HTR-8/SVneo (cell line): ENCODE results near the gene CGAS.
"Not testable (repeated sequence)": the region's sequence is repeated elsewhere in the genome, so short reads cannot be mapped to it uniquely, and the experiment has no call there.

Source experiments
- DNase-seq: peaks from one replicate; pipeline ENCODE4 v3.0.0; 2011; ENCODE audit warnings: low spot score, mixed read lengths; ENCODE audit not compliant: insufficient read length
- FAIRE-seq: peaks from 2 replicates; lab custom pipeline; 2011; peaks lifted over from hg19 to GRCh38; lab: Jason Lieb, UNC

CGAS gene

GRCh38 chr6:73400656-73401055 lies 51.4 kb downstream of the CGAS start:
- no peak for FAIRE-seq

GRCh38 chr6:73395875-73396274 lies 56.2 kb downstream of the CGAS start:
- no peak for FAIRE-seq
- no peak for DNase-seq

More at GRCh38 chr6:73400656-73401055, 51.4 kb downstream of the CGAS start:
- no peak for DNase-seq

DNA sequence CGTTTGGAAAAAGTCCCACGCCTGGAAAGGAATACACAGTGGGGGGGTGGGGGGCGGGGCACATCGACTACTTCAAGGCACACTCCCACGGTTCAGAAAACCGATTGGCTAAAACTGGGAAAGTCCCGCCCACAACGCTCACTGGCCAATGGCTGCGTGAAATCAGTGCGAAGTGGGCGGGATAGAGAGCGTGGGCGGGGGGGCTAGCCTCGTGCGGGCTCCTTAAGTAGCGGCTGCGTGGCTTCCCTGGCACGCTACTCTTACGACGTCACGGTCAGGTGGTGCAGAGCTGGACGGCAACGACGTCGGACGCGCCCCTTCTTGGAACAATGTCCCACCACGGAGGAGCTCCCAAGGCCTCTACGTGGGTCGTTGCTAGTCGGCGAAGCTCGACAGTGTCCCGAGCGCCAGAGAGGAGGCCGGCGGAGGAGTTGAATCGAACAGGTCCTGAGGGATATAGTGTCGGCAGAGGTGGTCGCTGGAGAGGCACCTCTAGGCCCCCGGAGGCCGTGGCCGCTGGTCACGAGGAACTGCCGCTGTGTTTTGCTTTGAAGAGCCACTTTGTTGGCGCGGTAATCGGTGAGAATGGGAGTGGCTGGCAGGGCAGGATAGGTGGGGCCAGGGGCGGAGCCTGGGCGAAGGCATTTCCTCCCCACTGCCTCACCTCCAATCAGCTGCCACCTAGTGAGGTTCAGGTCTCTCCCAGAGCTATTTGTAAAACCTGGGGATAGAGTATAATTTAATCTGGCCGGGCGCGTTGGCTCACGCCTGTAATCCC lies 57.3 kb downstream of the CGAS start, which contains the start of gene DDX43:
Gene DDX43, plus strand, starts transcription at position 252 of the 778 bp plus-strand sequence. Its CDS starts 78 bp downstream, at position 330.
- no peak for FAIRE-seq
- no peak for DNase-seq

DNA sequence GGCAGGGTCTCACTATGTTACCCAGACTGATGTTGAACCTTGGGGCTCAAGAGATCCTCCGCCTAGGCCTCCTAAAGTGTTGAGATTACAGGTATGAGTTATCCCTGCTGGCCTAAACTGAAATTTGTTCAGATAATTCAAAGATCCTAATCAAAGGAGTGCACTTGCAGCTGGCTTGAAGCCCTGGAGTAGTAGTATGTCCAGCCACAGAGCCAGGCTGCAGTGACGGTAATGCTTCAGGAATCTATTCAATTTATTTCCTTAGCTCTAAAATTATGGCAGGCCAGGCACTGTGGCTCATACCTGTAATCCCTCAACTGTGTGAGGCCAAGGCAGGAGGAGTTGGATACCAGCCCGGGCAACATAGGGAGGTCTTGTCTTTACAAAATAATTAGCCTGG lies 58.8 kb downstream of the CGAS start:
- no peak for FAIRE-seq
- no peak for DNase-seq

GRCh38 chr6:73392188-73392587 lies 59.9 kb downstream of the CGAS start:
- DNase-seq, FAIRE-seq: not testable (repeated sequence)

DNA sequence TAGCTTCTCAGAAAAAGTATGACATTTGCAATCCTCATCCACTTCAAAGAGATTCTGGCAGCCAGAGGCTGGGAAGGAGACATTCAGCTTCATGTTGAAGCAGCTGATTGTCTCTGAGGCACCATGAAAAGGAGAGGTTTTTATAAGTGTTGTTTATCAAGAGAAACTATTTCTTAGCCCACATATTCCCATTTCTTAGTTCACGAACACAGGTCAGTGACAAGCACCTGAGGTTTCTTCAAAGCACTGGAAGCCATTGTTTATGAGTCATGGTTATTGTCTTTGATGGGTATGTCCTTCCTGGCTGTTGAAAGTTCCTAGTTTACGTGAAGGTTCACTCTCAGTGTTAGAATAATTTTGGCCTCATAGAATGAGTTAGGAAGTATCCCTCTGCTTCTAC lies 60.4 kb downstream of the CGAS start:
- DNase-seq = no peak
- FAIRE-seq = no peak

- FAIRE-seq (no peak), DNase-seq (no peak)
Observed at GRCh38 chr6:73389854-73390253, 62.2 kb downstream of the CGAS start.

- peak; percentile 49 for FAIRE-seq
- DNase-seq = peak; percentile 79
Observed at GRCh38 chr6:73388800-73389512, 63.1 kb downstream of the CGAS start.

- DNase-seq (peak; percentile 36), FAIRE-seq (no peak)
Observed at GRCh38 chr6:73388433-73388799, 63.7 kb downstream of the CGAS start.

- FAIRE-seq = no peak
Observed at GRCh38 chr6:73382462-73383113, 69.5 kb downstream of the CGAS start.

GRCh38 chr6:73381531-73381930 lies 70.6 kb downstream of the CGAS start:
- not testable (repeated sequence) for DNase-seq, FAIRE-seq

More at GRCh38 chr6:73382462-73383113, 69.5 kb downstream of the CGAS start:
- no peak for DNase-seq

- no peak for FAIRE-seq
- DNase-seq = no peak
Observed at GRCh38 chr6:73377225-73377624, 74.9 kb downstream of the CGAS start.

DNA sequence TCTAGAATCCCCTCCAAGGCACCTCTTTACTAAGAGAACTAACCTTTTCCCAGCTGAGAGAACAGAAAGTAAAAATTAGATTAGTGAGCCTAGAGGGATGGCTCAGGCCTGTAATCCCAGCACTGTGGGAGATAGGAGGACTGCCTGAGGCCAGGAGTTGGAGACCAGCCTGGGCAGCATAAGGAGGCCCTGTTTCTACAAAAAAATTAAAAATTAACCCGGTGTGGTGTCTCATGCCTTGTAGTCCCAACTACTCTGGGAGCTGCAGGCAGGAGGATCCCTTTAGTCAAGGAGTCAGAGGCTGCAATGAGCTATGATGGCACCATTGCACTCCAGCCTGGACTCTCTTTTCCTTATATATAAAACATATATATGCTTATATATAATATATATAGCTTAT lies 76.9 kb downstream of the CGAS start:
- DNase-seq (no peak), FAIRE-seq (no peak)
